ENCODE measurements around the gene TAGLN.

DNA sequence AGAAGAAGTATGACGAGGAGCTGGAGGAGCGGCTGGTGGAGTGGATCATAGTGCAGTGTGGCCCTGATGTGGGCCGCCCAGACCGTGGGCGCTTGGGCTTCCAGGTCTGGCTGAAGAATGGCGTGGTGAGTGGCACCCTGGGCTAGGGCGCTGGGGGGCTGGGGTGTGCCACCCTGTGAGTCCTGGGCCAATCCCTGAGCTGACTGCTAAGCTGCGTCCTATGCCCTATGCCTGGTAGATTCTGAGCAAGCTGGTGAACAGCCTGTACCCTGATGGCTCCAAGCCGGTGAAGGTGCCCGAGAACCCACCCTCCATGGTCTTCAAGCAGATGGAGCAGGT lies 3.9 kb downstream of the TAGLN start:
- no peak for TF ChIP-seq CTCF (IDR thresholded peaks at IDR 0.05)
- TF ChIP-seq EP300 (IDR thresholded peaks at IDR 0.05): no peak

Measured in tibial nerve (tissue), 4 donors.